Stimulated activated CD4-positive, alpha-beta T cell treated with anti-CD3 and anti-CD28 coated beads, Interleukin-1b, Interleukin-23, amount 100 ng/mL, for 1 hour (primary cell): ENCODE measurements around the gene UBASH3B.

Source experiments
- DNase-seq, 2 donors: peaks; one replicate each; pipeline ENCODE4 v3.0.0-alpha.2; 2020; ENCODE audit warnings: low read depth in 2 of 2

Gene UBASH3B

GRCh38 chr11:122676638-122677037 is 21.1 kb downstream of the UBASH3B start:
- no peak for DNase-seq

GRCh38 chr11:122677256-122677655 is 21.7 kb downstream of the UBASH3B start:
- DNase-seq: no peak

- DNase-seq: no peak
Measured at GRCh38 chr11:122678406-122678805, 22.9 kb downstream of the UBASH3B start.

GRCh38 chr11:122679466-122679865 is 23.9 kb downstream of the UBASH3B start:
- no peak for DNase-seq

GRCh38 chr11:122681070-122681469 is 25.5 kb downstream of the UBASH3B start:
- no peak for DNase-seq

- DNase-seq: no peak
Measured at GRCh38 chr11:122681735-122682134, 26.2 kb downstream of the UBASH3B start.

GRCh38 chr11:122682464-122682863 is 26.9 kb downstream of the UBASH3B start:
- no peak for DNase-seq

- no peak for DNase-seq
Measured at GRCh38 chr11:122685041-122685440, 29.5 kb downstream of the UBASH3B start.

- DNase-seq: no peak
Measured at GRCh38 chr11:122686111-122686510, 30.6 kb downstream of the UBASH3B start.

GRCh38 chr11:122690384-122690783 is 34.9 kb downstream of the UBASH3B start:
- DNase-seq: no peak

- DNase-seq: no peak
Measured at GRCh38 chr11:122690801-122691548, 35.5 kb downstream of the UBASH3B start.

- DNase-seq: no peak
Measured at GRCh38 chr11:122691549-122692150, 36.1 kb downstream of the UBASH3B start.

- no peak for DNase-seq
Measured at GRCh38 chr11:122692444-122692843, 36.9 kb downstream of the UBASH3B start.

- DNase-seq: no peak
Measured at GRCh38 chr11:122695076-122695615, 39.6 kb downstream of the UBASH3B start.

- DNase-seq: peak; percentile 37 to 42
Measured at GRCh38 chr11:122696662-122697061, 41.1 kb downstream of the UBASH3B start.

- no peak for DNase-seq
Measured at GRCh38 chr11:122697636-122698167, 42.2 kb downstream of the UBASH3B start.

- no peak for DNase-seq
Measured at GRCh38 chr11:122698392-122698791, 42.9 kb downstream of the UBASH3B start.

GRCh38 chr11:122700666-122701065 is 45.1 kb downstream of the UBASH3B start:
- DNase-seq: no peak

- no peak for DNase-seq
Measured at GRCh38 chr11:122701143-122701542, 45.6 kb downstream of the UBASH3B start.

- no peak for DNase-seq
Measured at GRCh38 chr11:122703541-122704272, 48.2 kb downstream of the UBASH3B start.

GRCh38 chr11:122705396-122705795 is 49.9 kb downstream of the UBASH3B start:
- DNase-seq: no peak
